Activated CD4-positive, alpha-beta T cell treated with anti-CD3 and anti-CD28 coated beads, Interleukin-2, amount 50 U/mL, for 24 hours (primary cell): Measurements from ENCODE around the gene ASMT.
"Not testable (repeated sequence)": the region's sequence is repeated elsewhere in the genome, so short reads cannot be mapped to it uniquely, and the experiment has no call there.

Experiments used
- DNase-seq, 2 donors: peaks; one replicate each; pipeline ENCODE4 v3.0.0-alpha.2; 2020; ENCODE audit warnings: low read depth in 1 of 2, low spot score in 1 of 2

Gene ASMT

DNA sequence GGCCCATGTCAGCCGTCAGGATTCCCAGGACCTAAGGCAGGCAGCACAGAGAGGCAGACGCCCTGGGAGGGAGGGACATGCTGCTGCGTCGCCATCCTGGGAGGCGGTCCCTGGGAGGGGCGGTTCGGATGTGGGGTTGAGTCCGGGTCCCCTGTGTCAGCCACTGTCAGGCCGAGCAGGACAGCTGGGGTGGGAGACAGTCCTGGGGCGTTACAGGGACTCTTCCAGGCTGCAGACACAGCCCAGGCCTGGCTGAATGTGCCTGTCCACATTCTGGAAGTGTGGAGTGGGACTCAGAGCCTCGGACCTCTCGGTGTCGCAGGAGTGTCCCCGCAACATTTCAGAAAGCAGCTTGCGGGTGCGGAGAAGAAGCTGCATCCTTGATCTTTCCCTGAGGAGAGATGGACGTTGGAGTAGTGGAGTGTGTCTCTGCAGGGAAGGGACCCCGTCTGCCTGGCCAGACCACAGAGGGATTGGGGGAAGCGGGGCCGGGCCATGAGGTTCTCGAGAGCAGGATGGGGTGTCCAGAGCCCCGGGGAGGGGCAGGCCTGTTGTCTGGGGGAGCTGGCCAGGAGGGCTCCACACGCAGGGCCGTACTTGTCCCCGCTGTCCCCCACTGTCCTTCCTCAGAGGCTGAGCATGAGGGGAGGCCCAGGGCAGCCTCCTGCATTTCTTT, 17.4 kb upstream of the ASMT start:
- DNase-seq, result no peak

DNA sequence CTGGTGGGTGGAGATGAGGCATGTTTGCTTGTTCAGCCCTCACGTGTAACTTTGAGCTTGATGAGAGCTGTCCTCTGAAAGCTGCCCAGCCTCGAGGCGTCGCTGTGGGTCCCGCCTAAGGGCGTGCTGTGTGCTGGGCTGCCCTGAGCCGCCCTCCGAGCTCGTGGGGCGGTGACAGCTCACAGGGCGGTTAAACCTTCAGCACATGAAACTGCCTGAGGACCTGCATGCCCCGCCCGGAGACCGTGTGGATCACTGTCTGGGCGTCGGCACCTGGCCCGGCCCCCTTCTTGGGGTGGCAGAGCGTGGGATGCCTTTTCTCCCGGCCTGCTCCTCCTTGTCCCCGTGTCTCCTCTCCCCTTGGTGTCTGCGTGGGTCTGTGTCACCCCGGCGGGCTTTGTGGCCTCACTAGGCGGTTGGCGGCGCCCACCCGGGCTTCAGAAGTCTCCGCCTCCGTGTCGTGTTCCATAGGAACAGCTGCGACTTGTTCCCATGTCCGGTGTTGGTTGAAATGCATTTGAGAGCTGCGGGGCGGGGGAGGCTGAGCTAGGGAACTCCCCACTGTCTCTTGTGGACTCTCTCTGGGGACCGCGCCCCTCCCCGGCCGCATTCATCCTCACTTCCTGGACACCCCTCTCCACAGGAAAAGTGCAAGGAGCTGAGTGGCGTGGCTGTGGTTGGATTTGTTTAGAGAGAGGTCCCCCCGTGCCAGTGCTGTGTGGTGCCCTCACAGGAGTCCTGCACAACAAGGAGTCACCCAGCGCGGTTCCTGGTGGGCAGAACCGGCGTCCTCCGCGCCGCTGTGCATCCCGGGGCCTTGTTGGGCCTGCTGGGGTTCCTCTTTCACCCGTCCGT, 16.6 kb upstream of the ASMT start:
- no peak for DNase-seq

DNA sequence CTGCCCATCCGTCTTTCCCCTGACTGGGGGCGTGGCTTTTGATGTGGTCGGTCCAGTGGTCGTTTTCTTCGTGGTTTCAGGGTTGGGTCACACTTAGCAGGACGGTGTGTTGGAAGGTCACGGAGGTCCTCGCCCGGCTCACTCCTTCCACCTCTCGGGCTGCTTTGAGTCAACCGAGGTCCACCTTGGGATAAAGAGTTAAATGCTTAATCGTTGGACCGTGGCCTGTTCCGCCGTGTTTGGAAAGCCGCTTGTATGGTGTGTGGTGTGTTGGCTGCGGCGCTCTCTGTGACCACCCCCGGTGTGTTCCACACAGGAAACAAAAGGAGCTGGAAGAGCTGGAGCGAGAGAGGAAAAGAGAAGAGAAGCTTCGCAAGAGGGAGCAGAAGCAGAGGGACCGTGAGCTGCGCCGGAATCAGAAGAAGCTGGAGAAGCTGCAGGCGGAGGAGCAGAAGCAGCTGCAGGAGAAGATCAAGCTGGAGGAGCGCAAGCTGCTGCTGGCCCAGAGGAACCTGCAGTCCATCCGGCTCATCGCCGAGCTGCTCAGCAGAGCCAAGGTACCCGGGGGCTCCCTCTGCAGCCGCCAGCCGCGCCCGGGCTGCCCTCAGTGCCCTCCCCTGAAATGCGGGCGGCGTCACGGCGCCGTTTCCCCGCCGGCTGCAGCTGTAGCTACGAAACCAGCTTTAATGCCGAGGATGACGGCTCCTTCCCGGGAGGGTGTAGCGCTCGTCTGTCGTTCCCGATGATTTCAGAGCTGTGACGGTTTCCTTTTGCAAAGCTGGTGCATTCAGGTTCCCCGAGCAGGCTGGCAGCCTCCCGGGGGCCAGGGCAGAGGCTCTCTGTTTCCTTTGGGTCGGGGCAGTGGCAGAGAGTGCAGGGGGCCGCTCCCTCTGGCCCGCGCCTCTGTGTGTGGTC, 15.7 kb upstream of the ASMT start:
- no peak for DNase-seq

DNA sequence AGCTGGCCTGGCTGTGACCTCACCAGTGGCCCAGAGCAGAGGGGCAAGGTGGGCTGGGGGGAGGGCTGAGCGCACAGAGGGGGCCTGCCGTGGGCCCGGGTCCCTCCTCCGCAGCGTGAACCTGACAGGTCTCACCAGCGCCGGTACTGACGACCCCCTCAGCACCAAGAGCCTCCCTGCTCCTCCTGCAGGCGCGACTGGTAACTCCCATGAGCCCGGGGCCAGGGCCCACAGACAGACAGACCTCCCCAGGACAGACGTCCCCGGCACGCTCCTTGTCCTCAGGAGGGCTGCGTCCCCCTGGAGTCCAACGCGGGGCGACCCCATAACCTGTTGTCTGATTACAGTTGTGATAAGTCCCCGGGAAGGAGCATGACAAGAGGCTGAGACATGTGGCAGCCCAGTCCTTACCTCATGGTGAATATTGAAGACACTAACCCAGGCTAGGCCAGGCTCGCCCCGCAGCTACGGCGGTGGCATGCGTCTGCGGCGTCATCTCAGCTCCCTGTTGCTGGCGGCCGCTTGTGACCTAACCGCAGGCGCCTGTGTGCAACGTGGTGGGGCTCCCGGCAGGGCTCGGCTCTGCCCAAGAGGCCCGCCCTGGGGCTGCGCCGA, 15.0 kb upstream of the ASMT start:
- DNase-seq, result no peak

DNA sequence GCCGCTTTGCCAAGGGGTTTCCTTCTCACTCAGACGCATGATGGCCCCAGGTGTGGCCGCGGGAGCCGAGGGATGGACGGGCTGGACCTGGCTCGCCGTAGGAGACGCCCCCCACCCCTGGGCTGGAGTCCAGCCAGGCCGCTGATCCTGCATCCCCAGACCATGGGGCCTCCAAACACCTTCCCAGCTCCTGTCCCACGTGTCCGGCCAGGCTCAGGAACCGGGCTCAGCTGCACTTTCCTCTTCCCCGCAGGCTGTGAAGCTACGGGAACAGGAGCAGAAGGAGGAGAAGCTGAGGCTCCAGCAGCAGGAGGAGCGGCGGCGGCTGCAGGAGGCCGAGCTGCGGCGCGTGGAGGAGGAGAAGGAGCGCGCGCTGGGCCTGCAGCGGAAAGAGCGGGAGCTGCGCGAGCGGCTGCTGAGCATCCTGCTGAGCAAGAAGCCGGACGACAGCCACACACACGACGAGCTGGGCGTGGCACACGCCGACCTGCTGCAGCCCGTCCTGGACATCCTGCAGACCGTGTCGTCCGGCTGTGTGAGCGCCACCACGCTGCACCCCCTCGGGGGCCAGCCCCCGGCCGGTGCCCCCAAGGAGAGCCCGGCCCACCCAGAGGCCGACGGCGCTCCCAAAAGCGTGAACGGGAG, 14.3 kb upstream of the ASMT start:
- DNase-seq, result no peak

DNA sequence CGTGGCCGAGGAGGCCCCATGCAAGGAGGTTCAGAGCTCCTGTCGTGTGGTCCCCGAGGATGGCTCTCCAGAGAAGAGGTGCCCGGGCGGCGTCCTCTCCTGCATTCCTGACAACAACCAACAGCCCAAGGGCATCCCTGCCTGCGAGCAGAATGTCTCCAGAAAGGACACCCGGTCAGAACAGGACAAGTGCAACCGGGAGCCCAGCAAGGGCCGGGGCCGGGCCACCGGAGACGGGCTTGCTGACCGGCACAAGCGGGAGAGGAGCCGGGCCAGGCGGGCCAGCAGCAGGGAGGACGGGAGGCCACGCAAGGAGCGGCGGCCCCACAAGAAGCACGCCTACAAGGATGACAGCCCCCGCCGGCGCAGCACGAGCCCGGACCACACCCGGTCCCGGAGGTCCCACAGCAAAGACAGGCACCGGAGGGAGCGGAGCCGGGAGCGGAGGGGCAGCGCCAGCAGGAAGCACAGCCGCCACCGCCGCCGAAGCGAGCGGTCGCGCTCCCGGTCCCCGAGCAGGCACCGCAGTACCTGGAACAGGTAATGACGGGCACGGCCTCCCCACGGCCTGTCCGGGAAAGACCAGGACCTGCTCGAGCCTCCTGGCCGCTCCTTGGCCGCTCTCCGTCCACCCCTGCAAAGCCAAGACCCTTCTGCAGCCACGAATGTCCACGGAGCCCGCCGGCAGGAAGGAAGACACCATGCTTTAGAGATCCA, 13.7 kb upstream of the ASMT start:
- DNase-seq, result no peak

DNA sequence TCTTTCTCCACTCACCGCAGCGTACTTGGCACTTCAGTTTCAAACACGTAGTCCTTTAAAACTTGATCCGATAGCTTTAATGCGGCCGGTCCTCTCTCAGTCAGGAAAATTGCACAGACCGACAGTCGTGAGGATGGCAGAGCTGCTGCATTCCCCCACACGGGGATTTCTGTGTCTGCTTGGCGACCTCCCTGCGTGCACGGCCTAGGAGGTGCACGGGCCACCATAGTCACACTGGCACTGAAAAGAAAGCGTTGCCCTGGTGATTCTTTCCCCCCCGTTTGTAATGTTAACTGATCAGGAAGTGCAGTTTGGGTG, 13.1 kb upstream of the ASMT start:
- DNase-seq, result no peak

DNA sequence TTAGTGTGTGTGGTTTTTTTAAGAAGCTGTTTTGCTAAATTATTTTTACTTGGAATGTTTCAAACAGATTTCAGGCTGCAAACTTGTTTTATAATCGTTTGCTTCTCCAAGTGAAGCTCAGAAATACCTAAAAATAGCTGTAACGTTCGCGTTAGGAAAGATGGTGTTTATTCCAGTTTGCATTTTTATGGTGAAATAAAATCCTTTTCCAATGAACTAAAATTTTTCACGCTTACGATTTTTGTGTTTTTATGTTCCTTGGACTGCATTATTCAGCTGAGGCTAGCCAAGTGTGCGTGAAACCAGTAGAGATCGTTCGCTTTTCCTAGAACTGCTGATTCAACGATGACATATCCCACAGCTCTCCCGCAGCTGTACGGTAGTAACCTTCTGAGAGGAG, 12.6 kb upstream of the ASMT start:
- DNase-seq, result no peak

DNA sequence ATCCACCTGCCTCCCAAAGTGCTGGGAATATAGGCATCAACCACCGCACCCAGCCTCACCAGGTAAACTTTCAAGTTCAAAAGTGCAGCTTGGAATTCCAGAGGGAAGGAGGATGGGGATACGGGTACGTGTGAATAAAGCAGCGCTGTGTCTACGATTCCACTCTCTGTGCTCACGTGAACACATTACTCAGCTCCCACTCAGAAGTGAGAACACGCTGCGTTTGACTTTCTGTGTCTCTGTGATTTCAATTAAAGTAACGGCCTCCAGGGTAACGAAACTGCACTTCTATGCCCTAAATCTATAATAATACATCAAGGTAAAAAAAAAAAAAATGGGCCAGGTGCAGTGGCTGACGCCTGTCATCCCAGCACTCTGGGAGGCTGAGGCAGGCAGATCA, 8.4 kb upstream of the ASMT start:
- no peak for DNase-seq

DNA sequence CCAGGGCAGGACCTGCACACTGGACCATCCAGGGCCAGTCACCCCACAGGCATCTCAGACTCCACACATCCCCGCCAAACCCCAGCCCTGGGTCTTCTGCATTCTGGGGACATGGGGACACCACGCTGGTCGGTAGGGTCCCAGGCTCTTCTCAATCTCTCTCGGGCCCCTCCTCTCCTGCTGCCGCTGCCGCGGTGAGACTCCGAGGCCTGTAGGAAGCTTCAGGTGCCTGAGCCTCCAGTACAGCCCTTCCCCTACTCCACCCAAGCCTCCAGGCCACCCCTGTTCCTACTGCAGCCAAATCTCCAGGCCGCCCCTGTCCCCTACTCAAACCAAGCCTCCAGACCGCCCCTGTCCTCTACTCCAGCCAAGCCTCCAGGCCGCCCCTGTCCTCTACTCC, 5.5 kb upstream of the ASMT start:
- DNase-seq, result no peak

DNA sequence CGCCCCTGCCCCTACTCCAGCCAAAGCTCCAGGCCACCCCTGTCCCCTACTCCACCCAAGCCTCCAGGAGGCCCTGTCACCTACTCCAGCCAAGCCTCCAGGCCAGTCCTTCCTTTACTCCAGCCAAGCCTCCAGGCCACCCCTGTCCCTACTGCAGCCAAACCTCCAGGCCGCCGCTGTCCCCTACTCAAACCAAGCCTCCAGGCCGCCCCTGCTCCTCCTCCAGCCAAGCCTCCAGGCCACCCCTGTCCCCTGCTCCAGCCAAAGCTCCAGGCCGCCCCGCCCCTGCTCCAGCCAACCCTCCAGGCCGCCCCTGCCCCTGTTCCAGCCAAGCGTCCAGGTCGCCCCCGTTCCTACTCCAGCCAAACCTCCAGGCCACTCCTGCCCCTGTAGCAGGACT, 5.1 kb upstream of the ASMT start:
- DNase-seq, result no peak

DNA sequence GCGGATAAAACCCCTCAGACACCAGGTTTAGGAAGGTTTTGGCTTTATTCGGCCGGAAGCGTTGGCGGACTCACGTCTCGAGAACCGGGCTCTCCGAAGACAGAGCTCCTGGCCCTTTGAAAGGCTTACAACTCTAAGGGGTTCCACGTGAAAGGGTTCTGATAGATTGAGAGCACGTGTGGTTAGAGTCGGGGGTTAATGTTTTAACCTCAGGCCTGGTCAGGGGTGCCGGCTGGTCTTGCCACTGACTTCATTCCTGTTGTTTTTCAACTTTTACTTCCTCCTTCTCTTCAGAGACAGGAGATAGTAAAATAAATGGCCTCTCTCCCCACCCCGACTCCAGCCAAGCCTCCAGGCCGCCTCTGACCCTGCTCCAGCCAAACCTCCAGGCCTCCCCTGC, 4.7 kb upstream of the ASMT start:
- DNase-seq, result no peak

DNA sequence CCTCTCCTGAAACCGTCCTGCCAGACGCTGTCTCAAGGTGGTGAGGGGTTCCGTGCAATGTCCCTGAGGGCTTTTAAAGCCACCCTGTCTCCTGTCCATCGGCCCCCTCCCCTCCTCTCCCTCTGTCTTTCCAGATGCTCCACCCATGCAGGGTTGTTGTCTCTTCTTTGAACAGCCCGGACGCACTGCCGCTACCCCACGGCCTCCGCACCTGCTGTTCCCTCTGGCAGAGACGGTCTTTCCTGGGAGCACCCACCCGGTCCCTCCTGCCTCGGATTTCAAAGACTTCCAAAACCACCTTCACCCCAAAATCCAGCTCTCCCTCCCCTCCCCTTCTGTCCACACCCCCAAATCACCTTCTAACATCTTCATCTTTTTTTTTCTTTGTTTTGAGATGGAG, 4.1 kb upstream of the ASMT start:
- no peak for DNase-seq

DNA sequence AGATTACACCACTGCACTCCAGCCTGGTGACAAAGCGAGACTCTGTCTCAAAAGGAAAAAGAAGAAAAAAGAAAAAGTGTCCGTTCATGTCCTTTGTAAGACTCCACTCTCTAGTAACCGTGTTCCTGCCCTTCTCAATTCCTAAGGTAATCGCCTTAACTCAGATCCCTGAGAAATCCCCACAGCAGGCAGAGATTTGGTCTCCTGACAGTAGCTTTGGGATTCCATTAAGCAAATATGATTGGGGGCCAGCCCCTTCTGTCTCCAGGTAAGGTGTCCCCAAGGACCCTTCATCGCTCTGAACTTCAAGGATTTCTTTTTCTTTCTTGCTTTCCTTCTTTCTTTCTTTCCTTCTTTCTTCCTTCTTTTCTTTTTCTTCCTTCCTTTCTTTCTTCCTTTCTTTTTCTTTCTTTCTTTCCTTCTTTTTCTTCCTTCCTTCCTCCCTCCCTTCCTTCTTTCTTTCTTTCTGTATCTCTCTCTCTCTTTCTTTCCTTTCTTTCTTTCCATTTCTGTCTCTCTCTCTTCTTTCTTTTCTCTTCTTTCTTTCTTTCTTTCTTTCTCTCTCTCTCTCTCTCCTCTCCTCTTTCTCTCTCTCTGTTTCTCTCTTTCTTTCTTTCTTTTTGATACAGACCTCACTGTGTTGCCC, 2.1 kb upstream of the ASMT start:
- no peak for DNase-seq

DNA sequence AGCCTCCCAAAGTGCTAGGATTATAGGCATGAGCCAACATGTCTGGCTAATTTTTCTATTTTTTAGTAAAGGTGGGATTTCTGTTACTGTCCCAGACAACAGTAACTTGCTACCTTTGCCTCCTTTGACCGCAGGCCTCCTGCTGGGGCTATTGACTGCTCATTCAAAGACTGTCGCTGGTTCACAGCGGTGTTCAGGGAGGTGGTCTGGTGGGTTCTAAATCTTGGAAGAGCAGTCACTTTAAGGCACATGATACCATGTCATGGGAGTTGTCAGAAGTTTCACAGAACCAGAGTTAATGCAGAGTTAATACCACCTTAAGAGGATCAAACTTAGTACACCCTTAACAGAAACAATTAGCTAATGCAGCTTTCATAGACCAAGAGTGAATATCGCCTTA, 3.8 kb downstream of the ASMT start:
- DNase-seq, result no peak

DNA sequence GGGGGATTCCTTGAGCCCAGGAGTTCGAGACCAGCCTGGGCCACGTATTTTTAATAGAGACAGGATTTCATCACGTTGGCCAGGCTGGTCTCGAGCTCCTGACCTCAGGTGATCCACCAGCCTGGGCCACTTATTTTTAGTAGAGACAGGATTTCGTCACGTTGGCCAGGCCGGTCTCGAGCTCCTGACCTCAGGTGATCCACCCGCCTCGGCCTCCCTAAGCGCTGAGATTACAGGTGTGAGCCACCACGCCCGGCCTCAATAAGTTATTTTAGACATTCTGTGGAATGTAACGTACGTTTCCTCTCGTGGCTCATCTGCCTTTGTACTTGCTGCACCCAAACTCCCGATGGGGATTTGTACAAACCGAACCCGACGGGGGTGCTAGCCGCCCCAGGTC, 8.8 kb downstream of the ASMT start:
- no peak for DNase-seq

DNA sequence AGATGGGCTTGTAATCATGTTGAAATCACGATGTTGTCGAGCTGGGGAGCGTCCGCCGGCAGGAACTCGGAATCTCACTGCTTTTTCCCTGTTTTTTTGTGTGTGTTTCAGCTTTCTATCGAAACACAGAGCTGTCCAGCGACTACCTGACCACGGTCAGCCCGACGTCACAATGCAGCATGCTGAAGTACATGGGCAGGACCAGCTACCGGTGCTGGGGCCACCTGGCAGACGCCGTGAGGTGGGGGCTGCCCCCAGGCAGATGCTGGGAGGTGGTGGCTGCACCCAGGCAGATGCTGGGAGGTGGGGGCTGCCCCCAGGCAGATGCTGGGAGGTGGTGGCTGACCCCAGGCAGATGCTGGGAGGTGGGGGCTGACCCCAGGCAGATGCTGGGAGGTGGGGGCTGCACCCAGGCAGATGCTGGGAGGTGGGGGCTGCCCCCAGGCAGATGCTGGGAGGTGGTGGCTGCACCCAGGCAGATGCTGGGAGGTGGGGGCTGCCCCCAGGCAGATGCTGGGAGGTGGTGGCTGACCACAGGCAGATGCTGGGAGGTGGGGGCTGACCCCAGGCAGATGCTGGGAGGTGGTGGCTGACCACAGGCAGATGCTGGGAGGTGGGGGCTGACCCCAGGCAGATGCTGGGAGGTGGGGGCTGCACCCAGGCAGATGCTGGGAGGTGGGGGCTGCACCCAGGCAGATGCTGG, 9.4 kb downstream of the ASMT start:
- not testable (repeated sequence) for DNase-seq

DNA sequence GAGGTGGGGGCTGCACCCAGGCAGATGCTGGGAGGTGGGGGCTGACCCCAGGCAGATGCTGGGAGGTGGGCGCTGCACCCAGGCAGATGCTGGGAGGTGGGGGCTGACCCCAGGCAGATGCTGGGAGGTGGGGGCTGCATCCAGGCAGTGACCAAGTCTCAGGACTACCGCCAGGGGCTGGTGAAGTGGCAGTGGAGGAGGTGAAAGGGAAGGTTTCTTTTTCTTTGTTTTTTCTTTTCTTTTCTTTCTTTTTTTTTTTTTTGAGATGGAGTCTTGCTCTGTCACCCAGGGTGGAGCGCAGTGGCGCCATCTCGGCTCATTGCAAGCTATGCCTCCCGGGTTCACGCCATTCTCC, 10.0 kb downstream of the ASMT start:
- DNase-seq, result not testable (repeated sequence)

DNA sequence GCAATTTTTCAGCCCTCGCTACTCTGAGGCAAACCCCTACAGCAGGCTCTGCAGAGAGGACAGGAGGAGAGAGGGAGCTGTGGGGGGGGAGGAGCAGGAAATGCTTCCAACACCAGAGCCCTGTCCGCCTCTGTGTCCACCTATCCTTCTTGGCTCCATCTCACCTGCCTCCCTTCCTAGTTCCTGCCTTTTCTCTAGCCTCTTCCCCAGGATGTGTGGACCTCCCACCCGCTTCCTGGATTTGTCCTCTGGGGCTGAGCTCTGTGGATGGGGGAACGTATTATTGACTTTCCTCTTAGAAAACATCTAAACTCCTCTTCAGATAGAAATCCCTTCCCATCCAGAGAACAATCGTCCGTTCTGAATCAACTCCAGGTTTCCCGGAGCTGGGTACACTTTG, 14.4 kb downstream of the ASMT start:
- no peak for DNase-seq
